ENCODE results near the gene USP54. TPM values are rescaled to one million over a fixed set of nuclear protein-coding genes. Genes with fewer than 3 reads are reported as not detected.

Gene USP54
- polyA plus RNA-seq, result 12.7 and 18.4 TPM in 2 replicates
- 41.6 and 50.6 TPM in 2 replicates for polyA minus RNA-seq

GRCh38 chr10:73590881-73591799 lies at the start of gene USP54:
Gene USP54 (minus strand): TSS chr10:73591342. CDS start chr10:73575658, 15,684 bp downstream.
- Histone ChIP-seq H4K20me1 (ENCODE audit: insufficient read depth) (no peaks in the 10 kb centered on the region), H3K9me2 (ENCODE audit: insufficient read depth, low read length) (no peaks in the 10 kb centered on the region), H2AFZ (ENCODE audit: low read depth, low read length) (no peak within 1 kb of the TSS), H3F3A (ENCODE audit: insufficient read depth, low read length, poor library complexity, severe bottlenecking) (no peaks in the 10 kb centered on the region), H3K9me3 (ENCODE audit: low read length) (no peaks in the 10 kb centered on the region), H3K79me2 (replicated peaks; ENCODE audit: insufficient read depth, low read length) (peaks cover 11% of the 10 kb centered on the region), H3K36me3 (ENCODE audit: insufficient read depth, low read length) (no peaks in the 10 kb centered on the region), H3K9ac (ENCODE audit: low read length) (no peak within 1 kb of the TSS), H3K4me2 (ENCODE audit: low read length) (no peak within 1 kb of the TSS), H3K27me3 (ENCODE audit: insufficient read depth, low read depth, low read length) (no peaks in the 10 kb centered on the region), H3K27ac (ENCODE audit: low read length) (no peak within 1 kb of the TSS), H3K4me3 (ENCODE audit: low read length) (no peak within 1 kb of the TSS)
- TF ChIP-seq RAD21 (conservative IDR thresholded peaks at IDR 0.05) (no peak), CTCF (IDR thresholded peaks at IDR 0.05; ENCODE audit: poor library complexity, severe bottlenecking) (no peak), SMC3 (conservative IDR thresholded peaks at IDR 0.05; ENCODE audit: poor library complexity) (no peak), EZH2 (IDR thresholded peaks at IDR 0.05; ENCODE audit: borderline replicate concordance, insufficient read depth, low read length, poor library complexity, severe bottlenecking) (no peak), EP300 (conservative IDR thresholded peaks at IDR 0.05; ENCODE audit: poor library complexity, severe bottlenecking) (no peak), TAF1 (IDR thresholded peaks at IDR 0.05; ENCODE audit: low read depth) (no peak), POLR2AphosphoS5 (IDR thresholded peaks at IDR 0.05) (no peak), REST (IDR thresholded peaks at IDR 0.05; ENCODE audit: borderline replicate concordance) (no peak), MXI1 (conservative IDR thresholded peaks at IDR 0.05; ENCODE audit: poor library complexity, severe bottlenecking) (no peak)

DNA sequence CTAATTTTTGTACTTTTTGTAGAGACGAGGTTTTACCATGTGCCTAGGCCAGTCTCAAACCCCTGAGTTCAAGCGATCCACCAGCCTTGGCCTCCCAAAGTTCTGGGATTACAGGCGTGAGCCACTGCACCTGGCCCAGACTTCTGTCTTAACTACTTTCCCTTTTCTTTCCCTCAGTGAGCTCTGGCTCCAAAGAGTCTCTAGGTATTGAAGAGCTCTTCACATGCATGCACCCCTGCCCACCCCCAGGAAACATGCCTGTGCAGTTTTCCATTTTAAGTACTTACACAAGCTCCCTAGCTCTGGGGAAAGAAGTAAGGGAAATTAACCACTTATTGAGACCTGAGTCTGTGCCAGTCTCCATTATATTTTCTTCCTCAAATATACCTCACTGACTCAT lies 48.1 kb upstream of the USP54 start:
- TF ChIP-seq REST (IDR thresholded peaks at IDR 0.05; ENCODE audit: borderline replicate concordance) (no peak), POLR2AphosphoS5 (IDR thresholded peaks at IDR 0.05) (no peak), SMC3 (conservative IDR thresholded peaks at IDR 0.05; ENCODE audit: poor library complexity) (no peak), CTCF (IDR thresholded peaks at IDR 0.05; ENCODE audit: poor library complexity, severe bottlenecking) (no peak), RAD21 (conservative IDR thresholded peaks at IDR 0.05) (no peak), EP300 (conservative IDR thresholded peaks at IDR 0.05; ENCODE audit: poor library complexity, severe bottlenecking) (no peak), TAF1 (IDR thresholded peaks at IDR 0.05; ENCODE audit: low read depth) (no peak), MXI1 (conservative IDR thresholded peaks at IDR 0.05; ENCODE audit: poor library complexity, severe bottlenecking) (no peak), EZH2 (IDR thresholded peaks at IDR 0.05; ENCODE audit: borderline replicate concordance, insufficient read depth, low read length, poor library complexity, severe bottlenecking) (no peak)
- H3K4me2 ChIP-seq (ENCODE audit: low read length), result no peak overlapping the region

More for the DNA sequence above, 48.1 kb upstream of the USP54 start:
- Histone ChIP-seq H3F3A (ENCODE audit: insufficient read depth, low read length, poor library complexity, severe bottlenecking) (no peaks in the 10 kb centered on the region), H3K27me3 (ENCODE audit: insufficient read depth, low read depth, low read length) (no peaks in the 10 kb centered on the region), H3K36me3 (ENCODE audit: insufficient read depth, low read length) (no peaks in the 10 kb centered on the region), H2AFZ (ENCODE audit: low read depth, low read length) (no peak overlapping the region), H3K79me2 (replicated peaks; ENCODE audit: insufficient read depth, low read length) (no peaks in the 10 kb centered on the region), H4K20me1 (ENCODE audit: insufficient read depth) (no peaks in the 10 kb centered on the region), H3K9me2 (ENCODE audit: insufficient read depth, low read length) (no peaks in the 10 kb centered on the region), H3K4me3 (ENCODE audit: low read length) (no peak overlapping the region), H3K9ac (ENCODE audit: low read length) (no peak overlapping the region), H3K9me3 (ENCODE audit: low read length) (no peaks in the 10 kb centered on the region), H3K27ac (ENCODE audit: low read length) (no peak overlapping the region)

Measured in neural cell (in vitro differentiated cells).